ENCODE results near the gene PRCC.

DNA sequence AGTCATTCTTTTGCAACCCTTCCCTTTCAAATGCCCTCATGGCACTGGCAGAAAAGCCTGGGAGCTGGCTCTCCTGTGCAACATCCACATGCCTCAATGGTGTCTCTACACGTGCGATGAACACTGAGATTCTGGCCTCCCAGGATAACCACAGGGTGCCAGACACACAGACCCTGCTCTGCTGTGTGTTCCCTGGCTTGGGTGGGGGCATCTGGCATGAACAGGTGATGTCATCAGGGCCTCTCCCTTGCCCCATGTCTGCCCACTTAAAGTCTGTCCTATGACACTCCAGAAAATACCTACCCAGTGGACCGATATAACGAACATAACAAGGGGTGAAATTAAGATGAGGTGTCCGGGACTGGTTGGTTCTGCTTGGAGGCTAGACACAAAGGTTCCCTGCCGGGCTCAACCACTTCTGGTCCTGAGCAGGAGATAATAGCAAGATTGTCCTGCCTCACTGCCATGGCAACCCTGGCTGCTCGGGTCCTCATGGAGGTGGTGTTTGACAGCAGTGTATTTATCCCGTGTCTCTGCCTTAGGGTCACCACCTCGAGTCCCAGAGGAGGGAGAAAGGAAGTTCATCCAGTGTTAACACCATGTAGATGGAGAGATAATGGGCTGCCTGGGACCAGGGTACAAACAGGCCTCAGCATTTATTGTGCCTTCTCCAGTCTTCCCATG, 72.2 kb downstream of the PRCC start:
- TF ChIP-seq PKNOX1 (IDR thresholded peaks at IDR 0.05) = no peak
- no peak for TF ChIP-seq ZNF384 (IDR thresholded peaks at IDR 0.05)
- TF ChIP-seq SUZ12 (IDR thresholded peaks at IDR 0.05) = no peak
- TF ChIP-seq FOXK2 (IDR thresholded peaks at IDR 0.05) = no peak
- no peak for TF ChIP-seq SP1 (IDR thresholded peaks at IDR 0.05)
- TF ChIP-seq ARNT (IDR thresholded peaks at IDR 0.05) = no peak
- TF ChIP-seq FOXA1 (IDR thresholded peaks at IDR 0.05) = no peak
- no peak for TF ChIP-seq BHLHE40 (IDR thresholded peaks at IDR 0.05; ENCODE audit: borderline replicate concordance)
- TF ChIP-seq L3MBTL2 (conservative IDR thresholded peaks at IDR 0.05) = no peak
- TF ChIP-seq FOXM1 (IDR thresholded peaks at IDR 0.05; ENCODE audit: borderline replicate concordance) = no peak
- TF ChIP-seq NFRKB (IDR thresholded peaks at IDR 0.05) = no peak
- no peak for TF ChIP-seq TARDBP (IDR thresholded peaks at IDR 0.05)
